Gastroesophageal sphincter (tissue), 4 donors: ENCODE measurements around the gene NME4. TPM values are rescaled to one million over a fixed set of nuclear protein-coding genes. Genes with fewer than 3 reads are reported as not detected.

Experiments
- ATAC-seq: fragments of 150-250 bp; one replicate; pipeline ENCODE4 v1.9.1; 2016; ENCODE audit warnings: mild to moderate bottlenecking, moderate library complexity
- H3K27ac ChIP-seq, 4 donors: fragments of 200-600 bp; sonication (generic) in 3 of 4; 1 replicate in 3 of 4; 2 replicates in 1 of 4; pipeline ENCODE4 v1.5.1; 2016 to 2019
- H3K27me3 ChIP-seq: fragments of 200-600 bp; sonication (generic); one replicate; pipeline ENCODE4 v1.5.1; 2019
- H3K36me3 ChIP-seq, 2 donors: fragments of 200-600 bp; sonication (generic); one replicate each; pipeline ENCODE4 v1.5.1; 2019; ENCODE audit warnings: control low read depth in 1 of 2
- H3K4me1 ChIP-seq, 3 donors: fragments of 200-600 bp; sonication (generic); 1 replicate in 2 of 3; 2 replicates in 1 of 3; pipeline ENCODE4 v1.5.1; 2016 to 2019; ENCODE audit warnings: control low read depth in 2 of 3
- H3K4me3 ChIP-seq, 2 donors: fragments of 200-600 bp; sonication (generic); one replicate each; pipeline ENCODE4 v1.5.1; 2019; ENCODE audit warnings: mild to moderate bottlenecking in 1 of 2, moderate library complexity in 1 of 2
- H3K9me3 ChIP-seq, 3 donors: fragments of 200-600 bp; sonication (generic); one replicate each; pipeline ENCODE4 v1.5.1; 2017 to 2019; ENCODE audit warnings: control low read depth in 2 of 3
- EP300 ChIP-seq: sonication (generic); formaldehyde crosslinking; IDR thresholded peaks from one replicate; pipeline ENCODE4 v1.6.1; 2017; ENCODE audit warnings: antibody characterized with exemption, mild to moderate bottlenecking
- POLR2A ChIP-seq, 2 donors: fragments of 450-650 bp; IDR thresholded peaks; one replicate each; pipeline ENCODE4 v1.6.1; 2017; ENCODE audit warnings: antibody characterized with exemption in 2 of 2, mild to moderate bottlenecking in 2 of 2, moderate library complexity in 1 of 2
- POLR2AphosphoS5 ChIP-seq: sonication (generic); formaldehyde crosslinking; IDR thresholded peaks from one replicate; pipeline ENCODE4 v1.6.1; 2017; ENCODE audit warnings: antibody characterized with exemption
- WGBS, 2 donors: methylation state at CpG; one replicate each; pipeline ENCODE4 v1.1.5; 2018; ENCODE audit warnings: low coverage in 1 of 2; 5-methylcytosine and 5-hydroxymethylcytosine counted together
- total RNA-seq, 4 donors: library from RNA; depleted of rRNA; stranded (reverse); fragments of >200 nt; gene quantifications; one replicate each; pipeline ENCODE4 v1.1.0, GENCODE V29; 2016
- TF ChIP-seq, protein P1 (sequence below), 4 experiments: fragments of 200-600 bp in 2 of 4; fragments of 450-650 bp in 2 of 4; sonication (generic) in 1 of 4; IDR thresholded peaks; one replicate each; pipeline ENCODE4 v1.5.1; 2017 to 2019; ENCODE audit warnings: antibody characterized with exemption in 4 of 4, mild to moderate bottlenecking in 2 of 4, moderate library complexity in 2 of 4

Gene NME4
- total RNA-seq, 4 donors from 2014 or later, result 61.1 to 169 (median 136) TPM

DNA sequence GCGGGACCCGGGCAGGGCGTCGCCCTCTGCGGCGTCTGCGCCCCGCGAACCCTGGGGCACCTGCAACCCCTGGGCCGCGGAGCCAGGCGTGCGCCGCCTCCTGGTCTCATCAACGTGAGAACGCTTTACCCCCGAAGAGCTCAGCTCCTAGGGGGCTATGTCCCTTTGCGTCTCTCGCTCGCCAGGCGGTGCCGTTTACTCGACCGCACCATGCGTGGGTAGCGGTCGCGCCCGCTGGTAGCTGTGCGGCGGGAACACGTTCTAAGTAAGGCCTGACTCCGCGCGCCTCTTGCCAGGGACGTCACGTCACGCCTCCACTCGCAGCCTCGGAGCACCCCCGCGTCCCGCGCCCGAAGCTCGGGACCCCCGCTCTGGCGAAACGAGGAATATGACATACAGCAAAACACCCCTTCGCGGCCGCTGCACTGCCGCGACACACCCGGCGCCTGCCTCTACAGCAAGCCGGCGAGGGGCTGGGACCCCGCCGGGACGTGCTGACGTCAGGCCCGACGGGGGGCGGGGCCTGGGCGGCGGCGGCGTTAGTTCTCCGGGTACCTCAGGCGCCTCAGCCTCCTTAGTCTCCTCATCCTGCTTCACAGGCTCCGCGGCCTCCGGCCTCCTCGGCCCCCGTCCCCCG lies 28.2 kb downstream of the NME4 start, which contains the start of gene RAB11FIP3:
Gene RAB11FIP3, plus strand, starts transcription at position 568 of the 637 bp plus-strand sequence. CDS start 358 bp downstream, outside the sequence.
- ATAC-seq, result peak; percentile 84
- Histone ChIP-seq H3K27ac (peak within 1 kb of the TSS; percentile 81 to 98 (median 92)), H3K4me1 (peaks cover 0 to 62% (median 19%) of the 10 kb centered on the region in 3 donors), H3K9me3 (no peaks in the 10 kb centered on the region), H3K36me3 (peaks cover 0 to 8% of the 10 kb centered on the region in 2 donors), H3K4me3 (peak within 1 kb of the TSS; percentile 80 to 87), H3K27me3 (no peaks in the 10 kb centered on the region)
- TF ChIP-seq EP300, result peak; percentile 47
- peak; percentile 76 for TF ChIP-seq POLR2AphosphoS5
- TF ChIP-seq, protein P1, sequence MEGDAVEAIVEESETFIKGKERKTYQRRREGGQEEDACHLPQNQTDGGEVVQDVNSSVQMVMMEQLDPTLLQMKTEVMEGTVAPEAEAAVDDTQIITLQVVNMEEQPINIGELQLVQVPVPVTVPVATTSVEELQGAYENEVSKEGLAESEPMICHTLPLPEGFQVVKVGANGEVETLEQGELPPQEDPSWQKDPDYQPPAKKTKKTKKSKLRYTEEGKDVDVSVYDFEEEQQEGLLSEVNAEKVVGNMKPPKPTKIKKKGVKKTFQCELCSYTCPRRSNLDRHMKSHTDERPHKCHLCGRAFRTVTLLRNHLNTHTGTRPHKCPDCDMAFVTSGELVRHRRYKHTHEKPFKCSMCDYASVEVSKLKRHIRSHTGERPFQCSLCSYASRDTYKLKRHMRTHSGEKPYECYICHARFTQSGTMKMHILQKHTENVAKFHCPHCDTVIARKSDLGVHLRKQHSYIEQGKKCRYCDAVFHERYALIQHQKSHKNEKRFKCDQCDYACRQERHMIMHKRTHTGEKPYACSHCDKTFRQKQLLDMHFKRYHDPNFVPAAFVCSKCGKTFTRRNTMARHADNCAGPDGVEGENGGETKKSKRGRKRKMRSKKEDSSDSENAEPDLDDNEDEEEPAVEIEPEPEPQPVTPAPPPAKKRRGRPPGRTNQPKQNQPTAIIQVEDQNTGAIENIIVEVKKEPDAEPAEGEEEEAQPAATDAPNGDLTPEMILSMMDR (IDR thresholded peaks at IDR 0.05), result peak in 2 of 4 experiments; percentile 21 to 54
- peak; percentile 69 to 79 for TF ChIP-seq POLR2A (IDR thresholded peaks at IDR 0.05)
- no CpG with 5 or more reads among the region's 77 CpGs for WGBS, 2 donors

DNA sequence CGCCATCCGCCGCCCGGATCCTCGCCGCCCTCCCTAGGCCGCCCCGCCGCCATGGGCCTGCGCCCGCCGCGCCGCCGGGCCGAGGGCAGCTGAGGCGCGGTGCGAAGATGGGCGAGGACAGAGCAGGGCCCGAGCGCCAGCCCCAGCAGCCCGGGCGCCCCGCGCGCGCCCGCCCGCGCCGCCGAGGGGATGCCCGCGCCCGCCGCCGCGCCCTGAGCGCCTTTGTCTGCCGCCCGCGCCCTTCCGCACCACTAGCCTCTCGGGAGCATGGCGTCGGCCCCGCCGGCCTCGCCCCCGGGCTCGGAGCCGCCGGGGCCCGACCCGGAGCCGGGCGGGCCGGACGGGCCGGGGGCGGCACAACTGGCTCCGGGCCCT lies 28.7 kb downstream of the NME4 start:
- peaks cover 0 to 13% of the 10 kb centered on the region in 2 donors for H3K36me3 ChIP-seq
- WGBS, 2 donors, result no CpG with 5 or more reads among the region's 63 CpGs
- ATAC-seq, result peak; percentile 49
- TF ChIP-seq POLR2AphosphoS5, result no peak
- no peak for TF ChIP-seq EP300
- TF ChIP-seq, protein P1 (IDR thresholded peaks at IDR 0.05), result no peak
- TF ChIP-seq POLR2A (IDR thresholded peaks at IDR 0.05), result no peak
- no peaks in the 10 kb centered on the region for H3K9me3 ChIP-seq
- H3K27me3 ChIP-seq, result no peaks in the 10 kb centered on the region
- peak overlapping the region; percentile 80 to 87 for H3K4me3 ChIP-seq
- peaks cover 0 to 64% (median 19%) of the 10 kb centered on the region in 3 donors for H3K4me1 ChIP-seq
- peak overlapping the region; percentile 81 to 98 (median 92) for H3K27ac ChIP-seq

DNA sequence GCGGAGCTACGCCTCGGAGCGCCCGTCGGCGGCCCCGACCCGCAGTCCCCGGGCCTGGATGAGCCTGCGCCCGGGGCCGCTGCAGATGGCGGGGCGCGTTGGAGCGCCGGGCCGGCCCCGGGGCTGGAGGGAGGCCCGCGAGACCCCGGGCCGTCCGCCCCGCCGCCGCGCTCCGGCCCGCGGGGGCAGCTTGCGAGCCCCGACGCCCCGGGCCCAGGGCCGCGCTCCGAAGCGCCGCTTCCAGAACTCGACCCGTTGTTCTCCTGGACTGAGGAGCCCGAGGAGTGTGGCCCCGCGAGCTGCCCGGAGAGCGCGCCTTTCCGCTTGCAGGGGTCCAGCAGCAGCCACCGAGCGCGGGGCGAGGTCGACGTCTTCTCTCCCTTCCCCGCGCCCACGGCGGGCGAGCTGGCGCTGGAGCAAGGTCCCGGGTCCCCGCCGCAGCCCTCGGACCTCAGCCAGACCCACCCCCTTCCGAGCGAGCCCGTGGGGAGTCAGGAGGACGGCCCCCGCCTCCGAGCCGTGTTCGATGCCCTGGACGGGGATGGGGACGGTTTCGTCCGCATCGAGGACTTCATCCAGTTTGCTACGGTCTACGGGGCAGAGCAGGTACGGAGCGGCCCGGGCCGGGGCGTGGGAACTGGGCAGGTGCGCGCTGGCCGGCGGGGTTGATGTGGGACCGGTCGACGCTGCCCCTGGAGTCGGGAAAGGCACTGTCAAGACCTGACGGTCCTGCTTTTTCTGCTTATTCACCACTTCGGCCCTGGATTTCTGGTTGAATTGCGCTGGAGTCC lies 29.3 kb downstream of the NME4 start:
- Histone ChIP-seq H3K9me3 (no peaks in the 10 kb centered on the region), H3K4me1 (peaks cover 0 to 64% (median 19%) of the 10 kb centered on the region in 3 donors), H3K4me3 (peak overlapping the region; percentile 80 to 87), H3K27ac (peak overlapping the region in 3 of 4 donors; percentile 88 to 98 (median 97)), H3K36me3 (peaks cover 0 to 15% of the 10 kb centered on the region in 2 donors), H3K27me3 (no peaks in the 10 kb centered on the region)
- peak; percentile 5 for ATAC-seq
- WGBS, 2 donors, result no CpG with 5 or more reads among the region's 97 CpGs
- TF ChIP-seq POLR2AphosphoS5 (no peak), EP300 (no peak), POLR2A (IDR thresholded peaks at IDR 0.05) (no peak)
- TF ChIP-seq, protein P1 (IDR thresholded peaks at IDR 0.05), result no peak

DNA sequence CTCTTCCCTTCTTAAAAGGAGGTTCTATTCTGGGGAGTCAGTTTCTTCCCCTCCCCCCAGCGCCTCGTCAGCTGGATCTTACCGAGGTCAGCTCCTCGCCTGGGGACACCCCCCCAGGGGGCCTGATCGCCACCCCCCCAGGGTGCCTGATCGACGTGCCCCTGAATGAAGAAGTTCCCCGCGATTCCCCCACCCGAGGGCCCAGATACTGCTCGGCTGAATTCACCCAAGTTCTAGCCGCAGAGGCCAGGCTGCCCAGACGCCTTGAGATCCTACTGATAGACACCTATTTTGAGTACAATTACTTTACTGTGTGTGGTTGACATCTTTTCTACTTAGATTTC lies 29.9 kb downstream of the NME4 start:
- H3K27ac ChIP-seq, result peak overlapping the region in 3 of 4 donors; percentile 88 to 98 (median 97)
- peaks cover 0 to 15% of the 10 kb centered on the region in 2 donors for H3K36me3 ChIP-seq
- H3K4me1 ChIP-seq, result peaks cover 0 to 64% (median 19%) of the 10 kb centered on the region in 3 donors
- no peak for TF ChIP-seq POLR2A (IDR thresholded peaks at IDR 0.05)
- TF ChIP-seq POLR2AphosphoS5, result no peak
- TF ChIP-seq EP300, result no peak
- TF ChIP-seq, protein P1 (IDR thresholded peaks at IDR 0.05), result no peak
- WGBS, 2 donors, result 0% methylated on average over 1 of the region's 13 CpGs; no CpG with 5 or more reads in 1 of the 2 donors
- ATAC-seq, result no peak
- no peaks in the 10 kb centered on the region for H3K9me3 ChIP-seq
- peak overlapping the region; percentile 80 to 87 for H3K4me3 ChIP-seq
- H3K27me3 ChIP-seq, result no peaks in the 10 kb centered on the region
